ENCODE results near the gene SPINK8.
"Not testable (repeated sequence)": the region's sequence is repeated elsewhere in the genome, so short reads cannot be mapped to it uniquely, and the experiment has no call there.

SPINK8 gene

DNA sequence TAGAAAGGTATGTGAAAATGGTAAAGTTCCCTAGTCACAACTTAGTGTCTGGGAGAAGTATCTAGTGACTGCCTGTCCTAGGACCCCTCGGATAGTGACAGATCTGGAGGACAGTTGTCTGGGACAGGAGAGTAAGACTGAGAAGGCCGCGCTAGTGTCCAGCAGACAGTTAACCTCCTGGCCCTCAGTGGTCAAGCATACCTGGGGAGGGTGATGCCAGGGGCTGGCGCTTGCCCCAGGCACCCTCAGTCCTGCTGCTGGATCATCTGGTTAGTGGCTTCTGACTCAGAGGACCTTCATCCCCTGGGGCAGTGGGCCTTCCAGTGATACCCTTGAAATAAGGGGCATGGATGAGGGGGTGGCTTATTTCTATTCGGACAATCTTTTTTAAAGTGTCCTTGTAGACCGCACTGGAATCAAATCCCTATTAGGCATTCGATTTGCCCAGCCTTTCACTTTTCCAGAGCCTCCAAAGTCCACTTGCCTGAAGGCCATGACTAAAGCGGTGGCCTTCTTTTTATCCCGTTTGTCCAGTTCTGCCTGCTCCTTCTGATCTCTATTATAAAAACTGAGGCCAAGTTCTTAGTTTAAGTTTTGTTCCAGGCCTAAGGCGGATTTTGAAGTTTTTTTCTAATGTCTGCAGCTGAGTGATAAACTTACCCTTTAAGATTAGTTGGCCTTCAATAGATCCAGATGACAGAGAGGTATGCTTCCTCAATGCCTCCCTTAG lies 1.6 kb downstream of the SPINK8 start:
- not testable (repeated sequence) for DNase-seq (ENCODE audit: low spot score)

DNA sequence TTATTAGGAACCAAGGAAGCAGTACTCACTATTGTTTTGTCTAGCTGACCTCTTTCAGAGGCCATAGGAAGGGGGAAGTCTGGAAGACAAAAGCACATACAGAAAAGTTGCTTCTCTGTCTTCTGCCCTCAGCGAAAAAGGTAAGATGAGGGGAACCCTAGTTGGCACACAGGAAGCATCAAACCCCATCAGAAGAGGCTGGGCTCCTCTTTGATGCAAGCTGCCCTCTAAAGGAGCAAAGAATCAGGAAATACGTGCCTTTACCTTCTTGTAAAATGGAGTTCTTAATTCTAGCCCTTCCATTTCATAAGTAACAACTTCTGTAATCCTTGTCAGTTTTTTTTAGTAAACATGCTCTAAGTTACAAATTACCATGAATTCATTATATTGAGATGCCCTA lies 12.5 kb downstream of the SPINK8 start:
- DNase-seq (ENCODE audit: low spot score), result no peak

DNA sequence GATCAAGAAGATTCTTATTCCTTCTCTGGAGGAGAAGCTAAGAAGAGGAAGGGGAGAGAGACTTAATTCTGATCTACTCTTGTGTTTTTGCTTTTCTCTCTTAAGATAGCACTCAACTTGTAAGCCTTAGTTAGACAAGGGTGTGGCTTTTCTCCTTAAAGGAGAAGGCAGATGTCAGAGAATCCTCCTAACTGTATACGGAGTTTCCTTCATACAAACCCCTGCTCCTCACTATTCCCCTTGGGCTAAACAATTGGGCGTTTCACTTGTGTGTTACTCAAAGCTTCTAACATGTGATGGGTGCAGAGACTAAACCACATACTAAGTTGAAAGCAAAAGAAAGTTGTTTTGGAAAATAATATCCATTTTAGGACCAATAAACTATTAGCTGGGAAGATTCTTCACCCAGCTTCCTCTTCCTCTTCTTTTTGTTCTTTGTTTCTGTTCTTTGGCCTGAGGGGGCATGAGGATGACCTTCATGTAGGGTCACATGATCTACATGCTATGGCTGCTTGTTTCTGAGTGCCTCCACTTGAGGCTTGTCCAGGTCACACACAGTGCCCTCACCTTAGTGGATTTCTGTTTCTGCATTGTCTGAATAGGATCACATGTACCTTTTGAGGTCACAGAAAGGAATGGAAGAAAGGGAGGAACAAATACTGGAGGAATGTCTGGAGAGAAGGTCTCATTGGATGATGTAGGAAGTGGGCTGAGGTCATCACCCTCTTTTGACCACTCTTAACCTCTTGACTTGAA lies 14.6 kb downstream of the SPINK8 start:
- DNase-seq (ENCODE audit: low spot score), result no peak

DNA sequence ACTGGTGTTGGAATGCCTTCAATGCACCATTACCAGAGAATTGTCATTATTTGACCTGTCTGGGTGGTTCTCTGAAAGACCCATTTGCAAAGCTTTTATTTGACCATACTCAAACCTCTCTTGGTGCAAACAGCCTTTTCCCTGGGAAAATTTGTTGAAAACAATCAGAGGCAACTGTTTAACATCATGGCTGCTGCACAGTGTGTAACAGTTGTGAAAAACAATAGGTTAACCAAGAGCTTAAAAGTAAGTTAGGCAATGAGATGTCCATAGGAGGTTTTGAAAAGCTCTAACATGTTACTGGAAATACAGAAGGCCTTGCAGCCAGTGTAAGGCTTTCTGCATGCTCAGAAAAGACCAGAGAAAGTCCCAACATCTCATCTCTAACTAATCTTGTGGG lies 18.9 kb downstream of the SPINK8 start:
- DNase-seq (ENCODE audit: low spot score), result no peak

DNA sequence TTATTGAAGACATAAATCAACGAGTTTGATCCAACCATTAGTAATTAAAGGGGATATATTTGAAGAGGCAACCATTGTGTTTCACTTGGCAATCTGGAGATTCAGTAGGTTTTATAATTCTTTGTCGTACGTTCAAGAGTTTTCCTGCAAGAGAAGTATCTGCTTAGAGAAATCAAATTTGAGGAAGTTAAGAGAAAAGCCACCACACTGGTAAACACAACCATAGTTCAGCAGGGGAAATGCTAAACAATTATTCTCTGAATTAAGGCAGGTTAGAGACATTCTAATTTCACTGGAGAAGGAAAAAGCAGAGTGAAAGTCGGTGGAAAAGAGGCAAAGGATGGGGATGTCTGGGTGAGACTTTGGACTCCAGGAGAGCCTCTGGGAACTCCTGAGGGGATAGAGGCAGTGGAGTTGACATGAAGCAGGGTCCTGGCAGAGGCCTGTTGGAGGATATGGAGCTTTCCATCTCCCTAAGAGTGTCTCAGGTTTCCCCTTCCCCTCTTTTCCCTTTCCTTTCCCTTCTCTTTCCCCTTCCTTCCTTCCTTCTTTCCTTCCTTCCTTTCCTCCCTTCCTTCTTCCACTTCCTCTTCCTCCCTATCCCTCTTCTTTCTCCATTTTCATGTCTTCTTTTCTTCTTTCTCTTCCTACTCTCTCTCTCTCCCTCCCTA lies 26.5 kb downstream of the SPINK8 start:
- DNase-seq (ENCODE audit: low spot score), result peak; percentile 15

DNA sequence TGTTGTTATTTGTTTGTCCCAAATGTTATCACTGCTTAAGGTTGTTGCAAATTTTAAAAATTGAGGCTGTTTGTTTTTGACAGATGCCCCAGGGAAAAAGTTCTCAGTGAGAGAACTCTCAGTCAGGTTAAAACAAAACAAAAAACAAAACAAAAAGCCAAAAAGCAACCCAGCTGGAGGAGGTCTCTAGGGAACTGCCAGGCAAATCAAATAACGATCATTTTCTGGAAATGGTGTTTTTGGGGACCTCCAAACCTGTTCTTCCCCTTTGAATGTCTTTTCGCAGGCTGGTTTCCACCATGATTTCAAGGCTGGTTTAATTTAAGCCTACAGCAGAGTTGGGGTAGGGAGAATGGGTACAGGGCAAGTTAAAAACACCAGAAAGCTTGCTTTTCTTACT lies 27.2 kb downstream of the SPINK8 start:
- peak; percentile 6 for DNase-seq (ENCODE audit: low spot score)

DNA sequence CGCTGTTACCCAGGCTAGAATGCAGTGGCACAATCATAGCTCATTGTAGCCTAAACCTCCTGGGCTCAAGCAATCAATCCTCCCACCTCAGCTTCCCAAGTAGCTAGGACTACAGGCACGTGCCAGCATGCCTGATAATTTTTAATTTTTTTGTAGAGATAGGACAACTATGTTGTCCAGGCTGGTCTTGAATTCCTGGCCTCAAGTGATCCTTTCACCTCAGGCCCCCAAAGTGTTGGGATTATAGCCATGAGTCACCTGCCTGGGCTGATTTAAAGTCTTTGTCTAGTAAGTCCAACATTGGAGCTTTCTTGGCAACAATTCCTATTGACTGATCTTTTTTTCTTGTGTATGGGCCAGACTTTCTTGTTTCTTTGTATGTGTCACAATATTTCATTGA lies 28.1 kb downstream of the SPINK8 start:
- DNase-seq (ENCODE audit: low spot score), result no peak

DNA sequence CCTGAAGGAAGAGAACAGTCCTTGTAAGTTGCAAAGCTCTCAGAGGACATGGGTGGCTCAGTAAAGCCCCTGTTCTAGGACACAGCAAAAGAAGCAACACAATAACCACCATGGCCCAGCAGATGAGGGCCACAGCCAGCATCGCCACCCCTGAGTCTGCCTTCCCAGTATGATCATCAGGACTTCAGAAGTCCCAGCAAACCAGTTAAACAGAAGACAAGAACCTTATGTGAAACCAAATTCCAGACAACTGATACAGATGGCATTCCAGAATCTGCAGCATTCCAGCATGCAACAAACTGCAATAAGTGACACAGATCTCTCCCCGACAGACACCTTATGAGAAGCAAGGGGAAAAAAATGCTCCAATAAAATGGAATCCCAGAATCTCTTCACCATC lies 30.4 kb downstream of the SPINK8 start:
- DNase-seq (ENCODE audit: low spot score), result no peak

DNA sequence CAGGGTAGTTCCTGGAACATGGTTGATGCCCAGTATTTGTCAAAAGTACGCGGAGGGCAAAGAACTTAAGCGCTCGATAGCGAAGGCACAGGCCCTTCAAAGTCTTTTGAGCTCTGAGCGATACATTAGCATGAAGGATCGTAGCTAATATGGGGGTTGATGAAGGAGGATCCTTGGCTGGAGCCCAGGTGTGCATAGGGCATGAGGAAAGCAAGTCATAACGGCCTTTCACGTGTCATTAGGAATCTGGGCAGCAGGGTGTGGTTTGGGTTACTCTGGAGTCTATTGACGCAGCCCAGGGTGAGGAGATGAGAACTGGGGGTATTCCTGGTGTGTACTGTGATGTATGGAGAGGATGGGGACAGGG lies 31.7 kb downstream of the SPINK8 start:
- DNase-seq (ENCODE audit: low spot score), result peak; percentile 37

DNA sequence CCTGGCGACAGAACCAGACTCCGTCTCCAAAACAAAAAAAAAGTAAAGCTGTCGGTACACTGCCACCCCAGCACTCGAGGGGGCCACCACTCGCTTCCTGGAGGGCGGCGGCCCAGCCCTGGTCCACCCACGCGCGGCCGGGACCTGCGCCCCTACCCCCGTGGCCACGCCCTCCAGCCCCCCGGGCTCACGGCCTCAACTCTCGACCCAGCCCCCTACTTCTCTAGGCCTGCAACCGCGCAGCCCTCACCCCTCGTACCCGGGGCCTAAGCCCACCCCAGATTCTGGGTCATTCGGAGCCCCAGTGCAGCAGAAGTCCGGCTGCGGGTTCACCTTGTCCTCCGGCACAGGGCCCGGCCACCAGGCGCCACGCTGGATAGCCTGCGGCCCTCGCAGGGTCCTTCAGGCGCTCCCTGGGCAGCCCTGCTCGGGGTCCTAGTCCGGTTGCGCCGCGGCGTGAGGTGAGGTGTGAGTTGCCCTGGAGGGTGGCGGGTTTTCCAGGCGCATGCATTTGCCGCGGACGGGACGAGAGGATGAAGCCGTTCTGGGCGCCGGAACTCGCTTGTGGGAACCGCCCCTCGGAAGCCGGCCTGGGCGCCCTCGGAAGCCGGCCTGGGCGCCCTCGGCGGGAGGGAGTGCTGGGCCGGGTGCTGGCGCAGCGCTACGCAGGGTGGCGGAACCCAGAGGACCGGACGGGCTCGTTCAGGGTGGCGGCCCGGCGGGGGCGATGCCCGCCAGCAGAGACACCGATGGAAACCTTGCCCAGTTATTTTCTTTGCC lies 32.3 kb downstream of the SPINK8 start, which contains the start of gene NME6:
TSS of gene NME6 (minus strand) at position 348 of the 780 bp plus-strand sequence.
- DNase-seq (ENCODE audit: low spot score), result peak; percentile 80

DNA sequence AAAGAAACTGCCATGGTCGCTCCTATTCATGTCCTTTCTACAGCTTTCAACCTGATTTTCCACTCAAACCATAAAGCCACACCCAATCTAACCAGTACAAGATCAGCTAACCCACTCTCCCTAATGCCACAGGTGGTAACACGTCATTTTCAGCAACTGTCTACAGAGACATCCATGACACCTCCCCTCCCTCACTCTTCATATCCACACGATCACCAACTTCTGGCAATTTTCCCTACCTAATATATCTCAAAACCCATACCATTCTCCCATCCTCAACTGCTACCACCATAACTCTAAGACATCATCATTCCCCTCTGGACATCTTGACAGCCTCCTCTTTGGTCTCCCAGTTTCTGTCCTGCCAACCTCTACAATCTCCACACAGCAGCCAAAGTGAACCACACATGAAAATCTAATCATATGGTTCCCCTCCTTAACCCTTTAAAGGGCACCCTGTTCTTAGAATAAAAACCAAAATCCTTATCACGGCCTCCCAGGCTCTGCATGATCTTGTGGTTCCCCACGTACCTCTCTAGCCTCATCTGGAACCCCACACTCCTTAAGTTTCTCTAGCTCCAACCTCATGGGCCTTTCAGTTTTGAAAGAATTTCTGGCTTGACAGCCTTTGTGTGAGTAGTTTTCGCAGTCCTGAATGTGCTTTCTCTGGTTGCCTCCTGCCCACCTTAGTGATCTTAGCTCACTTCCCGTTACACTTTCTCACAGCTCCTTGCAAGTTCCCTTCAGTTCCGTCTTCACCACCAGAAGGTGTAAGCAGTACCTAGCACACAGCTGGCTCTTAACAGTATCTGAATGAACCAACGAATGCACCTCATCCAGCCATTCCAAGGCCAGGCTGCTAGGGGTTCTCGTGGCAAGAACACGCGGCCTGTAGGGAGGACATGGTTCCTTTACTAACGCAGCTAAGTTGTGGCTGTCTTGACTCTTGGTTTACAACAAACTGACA lies 33.4 kb downstream of the SPINK8 start:
- DNase-seq (ENCODE audit: low spot score), result peak; percentile 4

DNA sequence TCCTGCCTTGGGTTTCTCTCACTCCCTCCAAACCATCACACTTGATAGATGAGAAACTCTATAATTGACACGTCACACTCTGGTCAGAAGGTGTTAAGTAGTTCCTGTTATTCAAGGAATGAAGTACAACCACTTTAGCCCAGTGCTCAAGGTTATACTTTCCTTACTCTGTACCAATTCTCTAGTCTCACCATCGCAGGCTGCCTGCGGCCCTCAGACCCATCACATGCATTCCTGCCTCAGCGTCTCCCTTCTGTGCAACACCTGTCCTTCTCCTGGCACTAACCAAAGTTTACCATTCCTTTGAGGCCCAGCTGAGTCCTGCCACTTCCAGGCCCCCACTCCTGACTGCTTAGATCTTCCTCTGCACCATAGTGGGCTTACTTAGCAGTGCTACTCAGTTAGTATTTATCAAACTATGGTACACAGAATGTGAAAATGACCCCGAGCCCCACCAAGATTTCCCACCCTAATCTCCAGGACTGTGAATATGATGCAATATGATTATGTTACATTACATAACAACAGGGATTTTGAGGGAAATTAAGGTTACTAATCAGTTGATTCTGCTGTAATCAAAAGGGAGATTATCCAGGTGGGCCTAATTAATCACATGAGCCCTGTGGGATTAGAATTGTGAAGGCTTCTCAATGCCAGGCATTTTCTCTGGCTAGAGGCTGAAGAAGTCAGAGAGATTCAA lies 36.2 kb downstream of the SPINK8 start:
- no peak for DNase-seq (ENCODE audit: low spot score)

DNA sequence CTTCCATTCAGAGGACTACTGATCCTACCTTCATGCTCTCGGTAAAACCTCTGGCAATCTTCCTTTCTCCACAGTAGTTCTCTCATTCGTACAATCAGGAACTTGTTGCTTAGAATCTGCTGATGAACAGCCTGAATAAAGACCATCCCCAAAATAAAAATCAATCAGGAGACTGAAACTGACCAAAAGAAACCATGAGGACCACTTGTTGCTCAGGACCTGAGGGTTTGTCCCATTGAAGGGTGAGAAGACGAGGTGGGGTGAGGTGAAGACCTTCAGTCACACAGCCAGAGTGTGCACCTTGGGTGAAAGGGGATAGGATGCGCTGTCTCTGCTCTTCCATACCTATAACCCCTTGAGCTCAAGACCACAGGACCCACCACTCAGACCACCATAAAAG lies 36.8 kb downstream of the SPINK8 start:
- no peak for DNase-seq (ENCODE audit: low spot score)

DNA sequence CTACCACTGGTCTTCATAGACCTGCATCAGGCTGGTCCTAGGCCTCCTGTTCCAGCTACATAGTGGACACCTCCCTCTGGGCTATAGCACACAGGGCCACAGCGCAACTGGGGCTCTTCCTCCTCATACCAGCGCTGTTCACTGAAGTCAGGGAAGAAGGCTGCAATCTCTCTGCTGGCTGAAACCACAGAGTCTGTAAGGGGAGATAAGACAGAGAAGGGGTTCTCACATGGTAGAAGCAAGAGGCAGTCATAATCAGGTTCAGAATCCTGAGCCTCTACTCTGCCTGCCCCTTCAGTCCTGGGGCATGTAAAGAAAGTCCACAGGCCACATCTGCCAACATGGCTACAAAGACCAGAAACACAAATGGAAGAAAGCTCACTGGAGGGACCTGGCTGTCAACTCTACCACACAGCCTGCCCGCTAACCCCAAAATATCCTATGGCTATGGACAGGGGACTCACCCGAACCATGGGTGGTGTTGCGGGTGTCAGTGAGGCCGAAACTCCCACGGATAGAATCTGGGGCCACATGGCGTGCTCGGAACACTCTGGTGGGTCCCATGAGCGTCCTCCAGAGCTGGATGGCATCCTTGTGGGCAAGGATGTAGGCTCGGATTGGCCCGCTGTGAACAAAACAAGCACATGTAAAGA lies 38.7 kb downstream of the SPINK8 start:
- no peak for DNase-seq (ENCODE audit: low spot score)

DNA sequence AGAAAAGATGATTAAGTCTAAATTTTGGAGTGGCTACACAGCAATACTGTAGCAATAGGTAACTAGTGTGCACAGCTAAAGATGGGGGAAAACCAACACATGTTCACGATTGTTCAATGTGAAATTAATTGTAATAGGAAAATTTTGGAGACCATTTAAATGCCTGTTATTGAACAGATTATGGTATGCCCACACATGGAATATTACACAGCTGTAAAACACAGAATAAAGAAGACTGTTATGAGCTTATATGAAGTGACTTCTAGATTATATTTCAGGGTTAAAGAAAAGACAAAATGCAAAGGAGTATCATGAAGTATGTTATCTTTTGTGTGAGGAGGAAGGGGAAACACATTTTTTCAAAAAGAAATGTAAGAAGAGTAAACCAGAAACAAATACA lies 43.8 kb downstream of the SPINK8 start:
- no peak for DNase-seq (ENCODE audit: low spot score)

DNA sequence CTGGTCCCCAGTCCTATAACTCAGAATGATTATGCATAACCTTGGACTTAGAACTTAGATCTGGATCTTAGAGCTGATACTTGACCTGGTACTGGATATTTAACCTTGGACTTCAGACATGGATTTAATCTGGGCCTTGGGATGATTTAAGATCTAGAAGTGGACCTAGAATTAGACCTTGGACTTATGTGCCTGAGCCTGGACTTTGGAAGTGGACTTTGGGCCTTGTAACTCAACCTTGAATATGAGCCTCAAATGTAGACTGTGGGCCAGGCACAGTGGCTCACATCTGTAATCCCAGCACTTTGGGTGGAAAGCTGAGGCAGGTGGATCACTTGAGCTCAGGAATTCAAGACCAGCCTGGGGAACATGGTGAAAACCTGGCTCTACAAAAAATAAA lies 46.4 kb downstream of the SPINK8 start:
- no peak for DNase-seq (ENCODE audit: low spot score)

DNA sequence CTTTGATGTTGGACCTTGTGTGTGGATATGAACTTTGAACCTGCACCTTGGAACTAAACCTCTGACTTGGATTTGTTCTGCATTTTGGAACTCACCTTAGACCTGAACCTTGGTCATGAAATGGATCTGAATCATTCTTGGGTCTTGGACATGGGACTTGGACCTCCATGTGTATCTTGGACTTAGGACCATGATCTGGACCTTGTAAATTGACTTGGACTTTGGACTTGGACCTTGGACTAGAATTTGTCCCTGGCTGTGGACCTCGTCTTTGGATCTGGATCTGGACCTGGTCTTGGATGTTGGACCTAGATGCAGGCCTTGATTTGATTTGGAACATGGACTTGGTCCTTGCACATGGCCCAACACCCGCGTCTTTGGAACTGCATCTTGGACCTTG lies 47.2 kb downstream of the SPINK8 start:
- no peak for DNase-seq (ENCODE audit: low spot score)

DNA sequence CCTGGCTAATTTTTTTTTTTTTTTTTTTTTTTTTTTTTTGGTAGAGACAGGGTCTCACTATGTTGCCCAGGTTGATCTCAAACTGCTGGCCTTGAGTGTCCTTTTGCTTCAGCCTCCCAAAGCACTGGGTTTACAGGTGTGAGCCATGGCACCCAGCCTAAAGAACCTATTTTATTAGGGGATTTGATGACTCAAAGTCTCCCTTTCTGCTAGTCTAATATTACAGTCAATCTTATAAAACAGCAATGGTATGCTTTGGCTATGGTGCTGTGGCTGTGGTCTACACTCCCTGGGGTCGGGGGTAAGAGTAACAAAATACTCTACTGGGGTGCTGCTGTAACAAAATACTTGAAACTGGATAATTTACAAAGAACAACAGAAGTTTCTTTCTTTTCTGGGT lies 47.8 kb downstream of the SPINK8 start:
- DNase-seq (ENCODE audit: low spot score), result no peak

DNA sequence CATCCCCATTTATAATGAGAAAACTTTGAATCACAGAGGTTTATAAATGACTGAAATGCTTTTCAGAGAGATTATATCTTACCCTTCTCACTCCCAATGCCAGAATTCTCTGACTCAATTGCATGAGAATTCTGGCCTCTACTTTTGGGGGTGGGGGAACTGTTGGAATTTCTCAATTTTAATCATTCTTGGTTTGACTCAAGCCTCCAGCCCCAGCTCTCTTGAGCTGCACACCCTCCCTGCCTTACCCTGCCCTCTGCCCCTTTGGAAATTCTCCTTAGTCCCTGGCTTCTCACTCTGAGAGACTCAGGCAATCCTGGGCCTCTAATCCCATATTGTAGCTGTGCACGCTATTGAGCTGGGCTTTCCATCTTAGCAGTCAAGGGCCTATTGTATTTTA lies 48.3 kb downstream of the SPINK8 start:
- DNase-seq (ENCODE audit: low spot score), result no peak

DNA sequence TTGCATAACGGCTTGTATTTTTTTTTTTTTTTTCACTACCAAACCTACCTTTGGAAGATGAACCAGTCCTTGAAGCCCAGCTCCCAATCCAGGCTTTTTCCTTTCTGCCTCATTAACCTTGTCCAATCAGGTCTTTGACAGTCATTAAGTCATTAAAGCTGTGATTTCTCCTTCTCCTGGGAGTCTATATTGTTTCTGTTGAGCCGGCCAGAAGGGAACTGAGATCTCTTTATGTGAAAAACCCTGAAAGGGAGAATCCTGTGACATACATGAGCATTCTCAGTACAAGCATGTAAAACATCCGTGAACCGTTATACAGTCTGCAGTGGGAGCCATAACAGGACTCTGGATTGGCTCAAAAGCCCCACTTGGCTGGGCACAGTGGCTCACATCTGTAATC lies 52.6 kb downstream of the SPINK8 start:
- DNase-seq (ENCODE audit: low spot score), result no peak

Measured in NAMALWA (cell line).